NCI-H1694 treated with DMSO at 0.1 percent for 48 hours (cell line): ENCODE results near the gene DYSF.

ENCODE experiments used
- DNase-seq: peaks from one replicate; lab custom pipeline; 2025; lab: John Stamatoyannopoulos, UW

The DYSF gene

DNA sequence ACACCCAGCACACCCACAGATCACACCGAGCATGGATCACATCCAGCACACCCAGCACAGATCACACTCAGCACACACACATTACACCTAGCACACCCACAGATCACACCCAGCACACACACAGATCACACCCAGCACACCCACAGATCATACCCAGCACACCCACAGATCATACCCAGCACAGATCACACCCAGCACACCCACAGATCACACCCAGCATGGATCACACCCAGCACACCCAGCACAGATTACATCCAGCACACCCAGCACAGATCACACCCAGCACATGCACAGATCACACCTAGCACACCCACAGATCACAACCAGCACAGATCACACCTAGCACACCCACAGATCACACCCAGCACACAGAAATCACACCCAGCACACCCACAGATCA lies 118.6 kb downstream of the DYSF start:
- DNase-seq, result no peak

DNA sequence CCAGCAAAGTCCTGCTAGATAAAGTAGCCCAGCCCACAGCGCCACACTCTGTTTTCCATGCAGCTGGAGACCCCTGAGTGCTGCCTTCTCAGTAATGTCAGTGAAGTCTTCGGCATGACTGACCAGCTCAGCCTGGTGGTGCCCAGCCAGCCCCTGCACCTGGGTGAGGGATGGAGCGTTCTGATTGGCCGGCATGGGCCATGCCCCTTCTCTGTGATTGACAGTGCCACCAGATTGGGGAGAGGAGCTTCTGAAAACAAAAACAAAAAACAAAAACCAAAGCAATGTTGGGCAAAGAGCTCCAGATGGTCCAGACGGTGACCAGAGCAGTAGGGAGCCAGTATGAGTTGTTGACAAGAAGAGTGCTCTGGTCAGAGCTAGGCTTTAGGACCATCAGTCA lies 122.6 kb downstream of the DYSF start:
- no peak for DNase-seq

DNA sequence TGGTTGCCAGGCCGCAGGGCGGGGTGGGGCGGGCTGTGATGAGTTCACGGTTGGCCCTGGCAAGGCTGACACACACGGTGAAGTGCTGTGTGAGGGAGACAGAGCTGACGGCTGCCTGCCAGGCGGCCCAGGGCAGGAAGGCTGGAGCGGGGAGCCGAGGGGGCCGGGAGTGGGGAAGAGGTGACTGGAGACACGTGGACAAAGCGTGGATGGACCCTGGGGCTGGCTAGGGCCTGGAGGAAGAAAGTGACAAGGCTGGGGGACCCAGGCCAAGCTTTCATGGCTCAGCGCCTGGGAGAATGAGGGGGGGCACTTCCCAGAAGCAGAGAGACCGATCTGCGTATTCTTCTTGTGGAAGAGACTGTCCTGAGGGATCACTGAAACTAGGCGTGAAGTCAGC lies 123.2 kb downstream of the DYSF start:
- DNase-seq, result no peak

DNA sequence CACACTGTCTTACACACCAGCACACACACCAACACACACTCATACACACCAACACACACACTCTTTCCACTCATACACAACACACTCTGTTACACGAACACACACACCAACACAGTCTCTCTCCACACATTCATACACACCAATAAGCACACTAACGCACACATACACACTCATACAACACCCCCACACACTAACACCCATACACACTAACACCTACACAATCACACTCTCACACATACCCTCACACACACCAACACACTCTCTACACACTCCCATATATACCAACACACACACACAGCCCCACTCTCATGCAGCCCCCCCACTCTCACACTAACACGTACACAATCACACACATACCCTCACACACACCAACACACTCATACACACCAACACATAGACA lies 123.8 kb downstream of the DYSF start:
- DNase-seq, result no peak

DNA sequence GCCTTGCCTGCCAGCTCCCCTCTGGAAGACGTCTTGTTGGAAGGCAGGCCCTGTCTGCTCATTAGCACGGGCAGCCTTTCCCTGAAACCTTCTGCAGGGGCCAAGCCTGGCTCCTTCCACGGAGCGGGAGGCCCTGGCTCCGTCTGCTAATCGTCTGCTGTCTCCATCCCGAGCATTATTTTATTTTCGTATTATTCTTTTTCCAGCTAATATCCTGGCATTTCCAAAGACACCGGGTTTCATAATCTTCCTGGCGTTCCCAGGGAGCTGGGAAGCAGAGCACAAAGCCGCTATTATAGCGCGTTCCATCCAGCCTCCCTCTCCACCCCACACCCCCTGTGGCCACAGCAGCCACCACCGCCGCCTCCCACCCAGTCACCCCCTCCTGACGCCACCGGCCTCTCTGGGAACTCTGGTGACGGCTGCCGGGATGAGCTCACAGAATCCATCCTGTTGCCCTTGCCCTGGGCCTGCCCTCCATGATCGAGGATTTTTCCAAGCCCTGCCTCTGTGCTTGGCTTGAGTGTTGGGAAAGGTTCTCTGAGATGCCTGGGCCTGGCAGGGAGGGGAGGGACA lies 125.5 kb downstream of the DYSF start:
- DNase-seq, result no peak

DNA sequence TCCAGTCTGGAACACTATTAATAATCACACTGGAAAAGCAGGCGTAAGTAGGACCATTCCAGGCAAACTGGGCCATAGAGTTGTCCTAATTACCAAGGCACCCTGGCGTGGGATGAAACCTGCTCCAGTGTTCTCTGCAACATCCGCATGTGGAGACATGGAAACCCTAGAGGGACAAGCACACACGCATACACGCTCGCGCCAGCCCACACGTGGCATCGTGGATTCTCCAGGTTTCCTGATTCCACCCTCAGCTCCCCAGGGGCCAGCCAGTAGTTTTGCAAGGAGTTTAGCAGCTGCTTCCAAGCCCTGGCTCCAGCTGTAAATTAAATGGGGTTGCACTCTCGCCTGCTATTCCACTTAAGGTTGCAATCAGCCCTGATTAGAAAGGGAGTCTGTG lies 127.7 kb downstream of the DYSF start:
- DNase-seq, result no peak

DNA sequence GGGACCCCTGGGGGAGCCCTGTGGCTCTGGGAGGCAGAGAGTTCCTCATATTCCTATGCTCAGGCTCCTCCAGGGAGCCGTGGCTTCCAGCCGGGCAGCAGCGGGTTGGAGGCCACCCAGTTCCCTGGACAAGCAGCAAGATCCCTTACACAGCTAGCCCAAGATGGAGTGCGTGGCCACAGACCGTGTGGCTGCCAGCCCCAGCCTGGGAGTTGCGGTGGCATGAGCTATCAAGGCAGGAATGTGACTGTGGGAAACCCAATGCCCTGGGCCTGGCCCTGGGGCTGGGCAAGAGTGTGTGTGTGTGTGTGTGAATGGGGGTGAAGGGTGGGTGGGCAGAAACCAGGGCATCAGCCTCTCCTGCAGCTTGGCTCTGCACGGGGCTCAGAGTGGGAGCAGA lies 130.5 kb downstream of the DYSF start:
- DNase-seq, result no peak

DNA sequence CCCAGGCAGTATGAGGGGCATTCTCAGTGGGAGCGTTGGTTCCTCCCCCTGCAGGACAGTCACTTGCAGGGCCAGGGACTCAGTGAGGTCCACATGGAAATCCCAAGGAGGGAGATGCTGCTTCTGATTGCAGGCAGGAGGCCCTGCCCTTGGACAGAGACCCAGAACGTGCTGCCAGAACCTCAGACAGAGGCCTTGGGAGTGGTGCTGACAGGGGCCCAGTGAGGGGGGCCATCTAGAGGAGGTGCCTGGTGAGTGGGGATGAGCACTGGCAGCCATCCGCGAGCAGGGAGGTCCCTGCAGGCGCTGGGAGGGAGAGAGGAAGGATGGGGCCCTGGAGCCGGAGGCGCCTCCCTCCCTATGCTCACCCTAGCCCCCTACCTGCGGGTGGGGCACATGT lies 133.1 kb downstream of the DYSF start:
- no peak for DNase-seq

DNA sequence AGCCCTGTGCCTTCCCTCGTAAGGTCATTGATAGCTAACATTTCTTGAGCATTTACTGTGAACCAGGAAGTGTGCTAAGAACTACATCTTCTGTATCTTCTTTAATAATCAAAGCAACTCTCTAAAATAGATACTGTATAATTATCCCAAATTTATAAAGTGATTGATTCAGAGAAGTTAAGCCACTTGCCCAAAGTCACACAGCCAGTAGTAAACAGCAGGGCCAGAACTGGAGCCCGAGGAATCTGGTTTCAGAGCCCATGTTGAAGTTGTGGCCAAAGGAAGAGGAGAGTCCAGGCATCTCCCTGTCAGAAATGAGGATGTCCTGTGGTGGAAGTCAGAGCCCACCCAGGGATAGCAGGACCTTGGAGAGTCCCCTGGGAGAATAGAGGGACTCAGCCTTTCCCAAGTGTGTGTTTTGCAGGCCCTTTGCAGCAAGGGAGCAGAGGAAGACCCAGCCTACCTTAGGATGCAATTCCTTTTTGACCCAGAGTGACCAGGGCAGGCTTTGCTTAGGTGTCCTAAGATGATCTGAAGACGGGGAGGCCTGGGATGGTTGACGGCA lies 134.2 kb downstream of the DYSF start:
- DNase-seq, result no peak

DNA sequence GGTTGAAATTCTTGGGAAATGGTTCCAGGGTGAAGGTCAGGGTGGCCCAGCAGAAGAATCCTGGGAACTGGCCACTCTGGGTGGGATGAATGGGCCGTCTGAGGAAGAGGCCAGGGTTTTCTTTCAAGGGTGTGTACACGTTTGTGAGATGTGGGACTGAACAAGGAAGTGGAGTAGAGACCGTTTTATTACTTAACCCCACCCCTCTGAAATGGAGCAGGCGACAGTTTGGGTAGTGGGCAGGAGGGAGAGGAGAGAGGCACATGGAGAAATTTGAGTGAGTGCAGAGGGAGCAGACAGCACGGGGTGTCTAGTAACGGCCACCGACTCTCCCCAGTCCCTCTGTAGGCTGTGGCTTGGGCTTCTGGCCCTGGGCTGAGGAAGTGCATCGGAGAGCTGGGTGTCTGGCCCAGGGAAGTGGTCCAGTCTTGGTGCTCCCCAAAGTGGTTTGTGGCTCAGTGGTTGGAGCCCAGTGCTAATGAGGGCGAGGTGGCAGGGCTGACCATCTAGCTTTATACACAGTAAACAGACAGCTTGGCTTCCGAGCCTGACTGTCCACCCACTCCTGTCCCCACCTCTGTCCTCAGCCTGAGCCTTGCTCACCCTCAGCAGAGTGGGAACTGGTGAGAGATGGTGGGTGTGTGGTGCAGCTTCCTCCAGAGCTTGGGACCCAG lies 135.3 kb downstream of the DYSF start:
- no peak for DNase-seq

DNA sequence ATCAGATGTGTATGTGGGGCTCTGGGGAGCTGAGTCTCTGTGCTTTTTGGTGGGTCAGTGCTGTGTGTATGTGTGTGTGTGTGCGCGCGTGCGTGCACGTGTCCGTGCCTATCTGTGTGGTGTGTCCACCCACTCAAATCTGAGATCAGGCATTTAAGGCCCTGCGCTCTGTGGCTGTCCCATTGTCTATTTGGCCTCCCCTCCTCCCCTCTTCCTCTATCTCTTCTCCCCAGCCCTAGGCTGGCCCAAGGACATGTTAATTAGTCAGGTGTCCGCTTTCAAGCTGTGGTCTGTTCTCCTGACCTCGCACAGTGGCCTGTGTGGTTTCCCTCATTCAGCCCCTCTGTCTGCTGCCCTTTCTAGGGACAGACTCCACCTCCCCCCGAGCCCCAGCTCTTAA lies 136.4 kb downstream of the DYSF start:
- no peak for DNase-seq

DNA sequence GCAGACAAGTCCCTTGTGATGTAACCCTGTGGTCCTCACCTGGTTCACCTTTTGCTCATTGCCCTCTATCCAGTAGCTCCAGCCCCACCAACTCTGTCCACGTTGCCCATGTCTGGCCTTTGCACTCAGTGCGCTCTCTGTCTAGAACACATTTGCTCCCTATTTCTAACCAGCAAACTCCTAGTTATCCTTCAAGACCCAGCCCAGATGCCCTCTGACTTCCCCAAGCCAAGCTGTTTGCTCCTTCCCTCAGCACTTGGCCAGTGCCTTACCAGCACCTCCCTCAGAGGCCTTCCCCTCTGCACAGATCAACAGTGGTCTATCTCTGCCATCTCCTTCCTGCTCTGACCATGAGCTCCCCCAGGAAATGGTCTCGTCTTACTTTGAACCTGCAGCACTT lies 137.7 kb downstream of the DYSF start:
- no peak for DNase-seq

DNA sequence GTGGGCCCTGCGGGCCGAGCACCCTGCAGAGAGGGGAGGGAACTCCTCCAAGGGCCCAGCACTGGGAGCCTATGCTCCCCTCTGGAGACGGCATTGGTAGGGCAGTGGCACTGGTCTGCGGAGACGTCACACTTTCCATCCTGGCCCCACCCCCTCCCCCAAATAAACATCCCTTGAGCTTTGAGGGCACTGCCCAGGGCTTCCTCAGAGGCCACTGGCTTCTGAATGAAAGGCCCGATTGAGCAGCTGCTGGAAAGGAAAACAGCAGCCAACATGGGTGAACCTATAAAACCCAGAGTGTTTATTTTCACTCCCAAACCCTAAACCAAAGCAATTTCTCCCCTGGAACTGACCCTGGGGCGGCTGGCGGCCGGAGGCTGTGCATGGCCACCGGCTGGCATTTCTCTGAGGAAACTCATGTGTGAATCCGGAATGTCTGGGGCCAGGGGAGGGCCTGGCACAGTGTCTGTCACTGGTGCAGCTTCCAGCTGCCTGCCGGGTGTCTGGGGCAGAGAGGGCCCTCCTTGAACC lies 138.9 kb downstream of the DYSF start:
- DNase-seq, result no peak

DNA sequence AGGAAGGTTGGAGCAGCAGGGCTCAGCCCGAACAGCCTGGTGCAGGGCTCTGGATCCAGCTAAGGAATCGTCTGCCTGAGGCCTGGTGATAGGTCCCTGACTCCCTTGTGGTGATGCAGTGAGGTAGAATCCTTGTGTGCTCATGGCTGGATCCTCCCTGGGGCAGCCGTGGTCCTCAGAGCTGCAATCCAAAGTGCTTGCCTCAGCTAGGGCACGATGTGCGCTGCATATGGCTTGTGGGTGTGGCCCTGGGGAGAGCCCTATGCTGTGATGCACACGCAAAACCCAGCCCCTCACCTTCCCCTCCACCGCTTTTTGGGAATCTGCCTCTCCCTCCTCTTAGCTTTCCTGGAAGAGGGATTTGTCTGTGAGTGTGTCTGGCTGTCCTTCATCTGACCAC lies 142.2 kb downstream of the DYSF start:
- DNase-seq, result no peak

DNA sequence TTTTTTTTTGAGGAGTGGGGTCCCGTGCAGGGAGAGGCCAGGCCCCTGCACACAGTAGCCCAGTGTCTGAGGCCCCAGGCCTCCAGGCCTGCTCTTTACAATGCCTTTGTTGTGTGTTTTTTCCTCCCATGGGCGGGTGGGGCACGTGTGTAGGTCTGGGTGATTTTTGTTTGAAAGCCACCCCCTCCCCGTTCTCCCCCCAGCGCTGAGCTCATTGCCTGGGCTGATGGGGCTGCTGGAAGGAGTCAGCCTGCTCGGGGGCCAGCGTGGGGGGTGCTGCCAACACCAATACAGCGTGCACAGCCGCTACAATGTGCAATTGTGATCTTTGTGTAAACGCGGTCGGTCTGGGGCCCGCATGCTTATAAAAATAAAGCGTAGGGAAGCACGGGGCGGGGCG lies 142.7 kb downstream of the DYSF start:
- no peak for DNase-seq

DNA sequence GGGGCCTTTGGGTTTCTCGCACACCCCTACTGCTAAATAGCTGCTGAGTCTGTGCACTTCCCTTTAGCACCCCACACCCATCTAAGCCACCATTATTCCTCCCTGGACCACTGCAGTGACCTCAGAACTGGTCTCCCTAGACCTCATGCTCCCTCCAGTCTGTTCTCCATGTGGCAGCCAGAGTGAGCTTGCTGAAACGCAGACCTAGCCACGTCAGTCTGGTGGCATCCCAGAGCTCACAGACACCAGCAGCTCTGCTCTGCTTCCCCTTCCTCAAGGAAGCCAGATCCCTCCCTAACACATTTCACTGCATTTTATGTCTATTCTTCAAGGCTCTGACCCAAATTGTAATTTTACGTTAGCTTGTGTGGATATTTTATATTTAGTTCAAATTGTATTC lies 144.4 kb downstream of the DYSF start:
- no peak for DNase-seq

DNA sequence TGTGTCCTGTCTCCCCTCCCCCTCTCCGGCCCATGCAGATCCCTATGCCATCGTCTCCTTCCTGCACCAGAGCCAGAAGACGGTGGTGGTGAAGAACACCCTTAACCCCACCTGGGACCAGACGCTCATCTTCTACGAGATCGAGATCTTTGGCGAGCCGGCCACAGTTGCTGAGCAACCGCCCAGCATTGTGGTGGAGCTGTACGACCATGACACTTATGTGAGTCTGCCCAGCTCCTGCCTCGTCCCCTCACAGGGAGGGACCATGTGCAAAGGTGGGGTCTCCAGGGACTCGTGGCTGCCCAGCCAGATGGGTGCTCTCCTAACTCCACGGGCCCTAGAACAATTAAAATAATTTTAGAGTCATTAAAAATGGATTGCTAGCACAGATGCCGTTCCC lies 145.2 kb downstream of the DYSF start:
- no peak for DNase-seq

DNA sequence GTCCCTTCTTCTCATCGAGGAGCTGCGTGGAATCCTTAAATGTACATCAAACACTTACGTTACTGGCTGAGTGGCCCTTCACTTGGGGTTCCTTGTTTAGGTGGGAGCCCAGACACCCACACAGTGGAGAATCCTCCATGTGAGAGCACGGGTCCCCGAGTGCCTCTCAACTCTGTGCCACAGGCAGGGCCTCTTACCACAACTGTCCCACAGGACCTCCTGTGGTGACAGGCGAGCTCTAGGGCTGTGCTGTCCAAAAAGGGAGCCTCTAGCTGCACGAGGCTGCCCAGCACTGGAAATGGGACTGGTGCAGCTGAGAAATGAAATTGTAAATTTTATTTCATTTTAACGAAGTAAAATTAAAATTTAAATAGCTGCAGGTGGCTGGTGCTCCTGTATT lies 145.7 kb downstream of the DYSF start:
- DNase-seq, result no peak

DNA sequence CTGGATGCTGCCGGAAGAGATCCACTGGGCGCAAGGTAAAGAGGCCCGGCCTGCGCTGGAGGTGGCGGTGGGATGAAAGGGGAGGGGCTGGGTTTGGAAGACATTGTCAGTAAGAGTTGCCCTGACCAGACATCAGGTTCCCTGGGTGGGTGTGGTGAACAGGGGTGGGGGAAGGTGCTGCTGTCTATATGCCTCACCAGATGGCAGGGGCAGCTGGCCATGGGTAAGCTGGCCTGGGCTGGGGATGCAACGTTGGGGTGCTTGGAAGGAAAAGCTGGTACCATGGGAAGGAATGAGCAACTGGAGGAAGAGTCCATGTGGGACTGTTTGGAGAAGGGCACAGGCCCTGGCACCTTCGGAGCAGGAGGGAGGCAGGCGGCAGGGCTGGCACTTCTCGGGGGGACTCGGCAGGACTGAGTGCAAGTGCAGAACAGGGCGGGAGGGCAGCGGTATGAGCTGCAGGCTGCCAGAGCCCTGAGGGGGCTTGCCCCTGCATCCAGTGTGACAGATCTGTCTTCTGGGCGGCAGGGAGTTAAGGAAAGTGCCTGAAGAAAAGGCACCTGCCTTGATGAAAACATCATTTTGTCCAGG lies 146.4 kb downstream of the DYSF start:
- no peak for DNase-seq

DNA sequence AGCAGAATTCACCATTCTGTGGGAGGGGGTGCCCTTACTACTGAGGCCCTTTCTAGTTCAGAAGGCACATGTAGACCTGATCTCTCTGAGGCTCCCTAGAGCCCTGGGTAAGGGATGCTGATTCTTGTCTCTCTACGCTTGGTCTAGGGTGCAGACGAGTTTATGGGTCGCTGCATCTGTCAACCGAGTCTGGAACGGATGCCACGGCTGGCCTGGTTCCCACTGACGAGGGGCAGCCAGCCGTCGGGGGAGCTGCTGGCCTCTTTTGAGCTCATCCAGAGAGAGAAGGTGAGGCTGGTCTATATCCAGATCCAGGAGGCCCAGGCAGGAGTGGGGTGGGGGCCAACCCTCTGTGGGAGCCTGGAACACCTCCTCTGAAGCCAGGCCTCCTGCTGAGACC lies 147.2 kb downstream of the DYSF start:
- DNase-seq, result no peak

DNA sequence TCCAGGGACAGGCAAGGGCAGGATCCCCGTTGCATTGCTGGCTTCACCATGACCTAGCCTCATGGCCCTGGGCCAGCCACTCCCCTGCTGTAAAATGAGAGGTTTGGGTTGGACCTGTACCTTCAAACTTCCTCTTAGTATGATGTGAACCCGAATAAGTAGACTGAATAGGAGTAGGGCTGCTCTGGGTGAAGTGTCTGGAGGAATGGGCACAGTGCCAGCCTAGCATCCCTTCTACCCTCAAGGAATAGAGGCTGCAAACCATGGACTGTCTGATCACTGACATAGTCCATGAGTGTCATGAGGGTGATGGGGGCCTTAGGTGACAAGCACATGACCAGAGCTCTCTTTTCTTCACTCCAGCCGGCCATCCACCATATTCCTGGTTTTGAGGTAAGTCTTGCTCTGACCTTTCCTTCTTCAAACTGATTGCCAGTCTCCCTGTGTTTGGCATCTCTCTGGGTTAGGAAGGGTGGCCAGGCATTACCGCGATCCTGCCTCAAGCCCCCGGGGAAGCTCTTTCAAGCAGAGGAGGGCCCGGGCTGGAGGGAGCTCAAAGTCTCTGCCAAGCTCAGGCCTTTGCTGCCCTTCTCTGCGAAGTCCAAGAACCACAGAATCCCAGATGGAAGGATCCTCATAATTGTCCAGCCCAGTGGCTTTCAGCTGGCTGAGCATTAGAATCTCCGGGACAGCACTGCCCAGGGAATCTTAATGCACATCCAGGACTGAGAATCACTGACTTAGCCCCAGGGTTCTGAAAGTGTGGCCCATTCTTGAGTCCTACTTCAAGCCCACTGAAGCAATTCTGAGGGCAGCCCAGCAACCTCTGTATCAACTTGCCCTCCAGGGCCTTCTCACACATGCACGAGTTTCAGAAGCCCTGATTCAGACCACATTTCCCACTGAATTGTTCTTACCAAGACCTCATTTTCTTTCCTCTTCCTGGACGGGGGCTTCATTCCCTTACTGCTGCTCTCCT lies 148.1 kb downstream of the DYSF start:
- DNase-seq, result no peak

DNA sequence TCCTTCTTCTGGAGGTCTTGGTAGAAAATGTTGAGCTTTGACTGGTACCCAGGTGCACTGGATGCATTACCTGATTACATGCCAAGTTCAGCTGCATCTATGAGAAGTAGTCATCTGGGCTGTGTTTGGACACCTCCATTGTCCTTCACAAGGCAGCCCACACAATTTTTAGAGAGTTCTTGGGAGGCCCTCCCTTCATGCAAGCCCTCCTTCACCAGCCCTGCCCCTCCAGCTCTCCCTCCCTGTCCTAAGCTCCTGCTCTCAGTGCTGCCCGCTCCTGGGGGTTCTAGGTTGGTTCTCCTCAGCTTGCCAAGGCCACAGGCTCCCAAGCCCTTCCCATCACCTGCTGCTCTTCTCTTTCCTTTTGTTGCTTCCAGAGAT lies 148.7 kb downstream of the DYSF start:
- no peak for DNase-seq
